CD8-positive, alpha-beta memory T cell (primary cell): Measurements from ENCODE around the gene HMGA1. TPM values are rescaled to one million over a fixed set of nuclear protein-coding genes. Genes with fewer than 3 reads are reported as not detected.

Experiments used
- polyA plus RNA-seq: library from polyadenylated mRNA; unstranded; fragments of 300-500 nt; fragmentation: Illumina TruSeq; gene quantifications from one replicate; pipeline ENCODE4 v1.2.3, GENCODE V29; 2021
- total RNA-seq, 2 experiments: library from RNA; stranded (reverse); gene quantifications; one replicate each; pipeline ENCODE4 v1.2.3, GENCODE V29; 2021

HMGA1 gene
- total and polyA plus RNA-seq, 3 experiments from 2014 or later = 33.1 to 506 (median 490) TPM

Other genes starting within 250 kb of the HMGA1 start
- not detected for gene GRM4, start 90.8 kb upstream of the HMGA1 start, total RNA-seq
- 0.03 TPM for gene GRM4, start 90.8 kb upstream of the HMGA1 start, polyA plus RNA-seq
- 10 to 100 TPM; 23.0 to 26.0 TPM for gene SMIM29, start 12.1 kb downstream of the HMGA1 start, total RNA-seq
- gene SMIM29, start 12.1 kb downstream of the HMGA1 start, polyA plus RNA-seq = 62.5 TPM
- 10 to 100 TPM; 16.6 to 16.8 TPM for gene NUDT3, start 155.8 kb downstream of the HMGA1 start, total RNA-seq
- gene NUDT3, start 155.8 kb downstream of the HMGA1 start, polyA plus RNA-seq = 9.7 TPM
- 1,000 to 10,000 TPM; 1,999 to 2,032 TPM for gene RPS10, start 189.2 kb downstream of the HMGA1 start, total RNA-seq
- 1,462 TPM for gene RPS10, start 189.2 kb downstream of the HMGA1 start, polyA plus RNA-seq
- gene PACSIN1, start 229.2 kb downstream of the HMGA1 start, total RNA-seq = under 1 TPM; 0.64 to 0.70 TPM
- 5.6 TPM for gene PACSIN1, start 229.2 kb downstream of the HMGA1 start, polyA plus RNA-seq